Measurements from ENCODE around the gene CELF1. TPM values are rescaled to one million over a fixed set of nuclear protein-coding genes. Genes with fewer than 3 reads are reported as not detected.

The CELF1 gene
- total RNA-seq, 2 experiments from 2014 or later: 155 to 157 TPM

GRCh38 chr11:47449541-47449940, 103.4 kb downstream of the CELF1 start:
- Mint-ChIP-seq H3K4me3 (no peak overlapping the region), H3K27me3 (no peaks in the 10 kb centered on the region), H3K27ac (no peak overlapping the region), H3K9me3 (no peaks in the 10 kb centered on the region), H3K36me3 (no peaks in the 10 kb centered on the region), H3K4me1 (peaks cover 2% of the 10 kb centered on the region)
- no peak for DNase-seq

- Mint-ChIP-seq H3K9me3 (no peaks in the 10 kb centered on the region), H3K36me3 (no peaks in the 10 kb centered on the region), H3K4me1 (no peaks in the 10 kb centered on the region), H3K27me3 (no peaks in the 10 kb centered on the region), H3K27ac (no peak within 1 kb of the TSS), H3K4me3 (no peak within 1 kb of the TSS)
- no peak for DNase-seq
Observed at GRCh38 chr11:47448566-47449427, 104.1 kb downstream of the CELF1 start, which contains the start of gene RAPSN. RAPSN (minus strand) TSS chr11:47449136; CDS start chr11:47448964, 172 bp downstream.

GRCh38 chr11:47447906-47448305, 105.0 kb downstream of the CELF1 start:
- Mint-ChIP-seq H3K4me3 (no peak overlapping the region), H3K36me3 (no peaks in the 10 kb centered on the region), H3K27ac (no peak overlapping the region), H3K4me1 (no peaks in the 10 kb centered on the region), H3K27me3 (no peaks in the 10 kb centered on the region), H3K9me3 (no peaks in the 10 kb centered on the region)
- no peak for DNase-seq

- Mint-ChIP-seq H3K27ac (no peak overlapping the region), H3K9me3 (no peaks in the 10 kb centered on the region), H3K36me3 (no peaks in the 10 kb centered on the region), H3K4me1 (no peaks in the 10 kb centered on the region), H3K4me3 (no peak overlapping the region), H3K27me3 (no peaks in the 10 kb centered on the region)
- DNase-seq: no peak
Observed at GRCh38 chr11:47446833-47447232, 106.1 kb downstream of the CELF1 start.

- H3K9me3 Mint-ChIP-seq: no peaks in the 10 kb centered on the region
- no peak for DNase-seq
- no peaks in the 10 kb centered on the region for H3K4me1 Mint-ChIP-seq
- H3K27me3 Mint-ChIP-seq: no peaks in the 10 kb centered on the region
- no peak overlapping the region for H3K4me3 Mint-ChIP-seq
- no peak overlapping the region for H3K27ac Mint-ChIP-seq
- no peaks in the 10 kb centered on the region for H3K36me3 Mint-ChIP-seq
Observed at GRCh38 chr11:47445840-47446239, 107.1 kb downstream of the CELF1 start.

- no peaks in the 10 kb centered on the region for H3K27me3 Mint-ChIP-seq
- DNase-seq: no peak
- no peak overlapping the region for H3K27ac Mint-ChIP-seq
- H3K36me3 Mint-ChIP-seq: no peaks in the 10 kb centered on the region
- H3K4me3 Mint-ChIP-seq: no peak overlapping the region
- H3K4me1 Mint-ChIP-seq: no peaks in the 10 kb centered on the region
- no peaks in the 10 kb centered on the region for H3K9me3 Mint-ChIP-seq
Observed at GRCh38 chr11:47443817-47444216, 109.1 kb downstream of the CELF1 start.

- H3K9me3 Mint-ChIP-seq: no peaks in the 10 kb centered on the region
- DNase-seq: no peak
- H3K4me3 Mint-ChIP-seq: no peak overlapping the region
- H3K27me3 Mint-ChIP-seq: no peaks in the 10 kb centered on the region
- H3K27ac Mint-ChIP-seq: no peak overlapping the region
- no peaks in the 10 kb centered on the region for H3K4me1 Mint-ChIP-seq
- no peaks in the 10 kb centered on the region for H3K36me3 Mint-ChIP-seq
Observed at GRCh38 chr11:47443028-47443700, 109.8 kb downstream of the CELF1 start.

GRCh38 chr11:47442514-47442913, 110.4 kb downstream of the CELF1 start:
- no peaks in the 10 kb centered on the region for H3K27me3 Mint-ChIP-seq
- DNase-seq: no peak
- H3K9me3 Mint-ChIP-seq: no peaks in the 10 kb centered on the region
- H3K27ac Mint-ChIP-seq: no peak overlapping the region
- no peak overlapping the region for H3K4me3 Mint-ChIP-seq
- no peaks in the 10 kb centered on the region for H3K36me3 Mint-ChIP-seq
- H3K4me1 Mint-ChIP-seq: no peaks in the 10 kb centered on the region

GRCh38 chr11:47441421-47441820, 111.5 kb downstream of the CELF1 start:
- no peak overlapping the region for H3K27ac Mint-ChIP-seq
- H3K27me3 Mint-ChIP-seq: no peaks in the 10 kb centered on the region
- no peak for DNase-seq
- no peaks in the 10 kb centered on the region for H3K9me3 Mint-ChIP-seq
- H3K4me1 Mint-ChIP-seq: no peaks in the 10 kb centered on the region
- no peak overlapping the region for H3K4me3 Mint-ChIP-seq
- H3K36me3 Mint-ChIP-seq: no peaks in the 10 kb centered on the region

GRCh38 chr11:47440054-47440476, 112.9 kb downstream of the CELF1 start:
- no peaks in the 10 kb centered on the region for H3K27me3 Mint-ChIP-seq
- no peaks in the 10 kb centered on the region for H3K36me3 Mint-ChIP-seq
- no peaks in the 10 kb centered on the region for H3K9me3 Mint-ChIP-seq
- H3K4me3 Mint-ChIP-seq: no peak overlapping the region
- H3K27ac Mint-ChIP-seq: no peak overlapping the region
- no peak for DNase-seq
- no peaks in the 10 kb centered on the region for H3K4me1 Mint-ChIP-seq

GRCh38 chr11:47438721-47439120, 114.2 kb downstream of the CELF1 start:
- no peak for DNase-seq
- no peaks in the 10 kb centered on the region for H3K27me3 Mint-ChIP-seq

GRCh38 chr11:47437746-47438418, 115.0 kb downstream of the CELF1 start:
- H3K9me3 Mint-ChIP-seq: no peaks in the 10 kb centered on the region
- H3K4me3 Mint-ChIP-seq: no peak overlapping the region
- no peaks in the 10 kb centered on the region for H3K4me1 Mint-ChIP-seq
- H3K36me3 Mint-ChIP-seq: no peaks in the 10 kb centered on the region
- DNase-seq: no peak
- H3K27ac Mint-ChIP-seq: no peak overlapping the region
- no peaks in the 10 kb centered on the region for H3K27me3 Mint-ChIP-seq

More at GRCh38 chr11:47438721-47439120, 114.2 kb downstream of the CELF1 start:
- H3K4me3 Mint-ChIP-seq: no peak overlapping the region
- H3K27ac Mint-ChIP-seq: no peak overlapping the region
- H3K4me1 Mint-ChIP-seq: no peaks in the 10 kb centered on the region
- H3K36me3 Mint-ChIP-seq: no peaks in the 10 kb centered on the region
- no peaks in the 10 kb centered on the region for H3K9me3 Mint-ChIP-seq

- DNase-seq: no peak
- Mint-ChIP-seq H3K27me3 (no peaks in the 10 kb centered on the region), H3K4me1 (no peaks in the 10 kb centered on the region), H3K4me3 (no peak overlapping the region), H3K9me3 (no peaks in the 10 kb centered on the region), H3K36me3 (no peaks in the 10 kb centered on the region), H3K27ac (no peak overlapping the region)
Observed at GRCh38 chr11:47437218-47437745, 115.7 kb downstream of the CELF1 start.

GRCh38 chr11:47436726-47437125, 116.2 kb downstream of the CELF1 start:
- H3K4me3 Mint-ChIP-seq: no peak overlapping the region
- no peak for DNase-seq
- H3K4me1 Mint-ChIP-seq: no peaks in the 10 kb centered on the region
- no peak overlapping the region for H3K27ac Mint-ChIP-seq
- no peaks in the 10 kb centered on the region for H3K27me3 Mint-ChIP-seq
- H3K9me3 Mint-ChIP-seq: no peaks in the 10 kb centered on the region
- no peaks in the 10 kb centered on the region for H3K36me3 Mint-ChIP-seq

- Mint-ChIP-seq H3K9me3 (no peaks in the 10 kb centered on the region), H3K4me3 (no peak overlapping the region), H3K27me3 (no peaks in the 10 kb centered on the region), H3K4me1 (peaks cover under 1% of the 10 kb centered on the region), H3K27ac (no peak overlapping the region), H3K36me3 (no peaks in the 10 kb centered on the region)
- DNase-seq: no peak
Observed at GRCh38 chr11:47435687-47436086, 117.2 kb downstream of the CELF1 start.
